GM18505 (cell line): Measurements from ENCODE around the gene SPDYE3.

Experiments used
- ATAC-seq: cut with Tn5 transposase; IDR thresholded peaks from one replicate; pipeline ENCODE4 v1.9.1; 2021; ENCODE audit not compliant: unreplicated experiment
- POLR2A ChIP-seq: IDR thresholded peaks from 4 replicates; pipeline ENCODE4 v1.6.1; 2011; ENCODE audit warnings: borderline replicate concordance; ENCODE audit not compliant: insufficient read depth, insufficient read length; ENCODE audit errors: extremely low read depth

Gene SPDYE3

GRCh38 chr7:100367676-100368613 is 60.4 kb downstream of the SPDYE3 start:
- no peak for ATAC-seq
- TF ChIP-seq POLR2A, result peak; percentile 31

- peak; percentile 56 for ATAC-seq
- peak; percentile 61 for TF ChIP-seq POLR2A
Observed at GRCh38 chr7:100369105-100369504, 61.6 kb downstream of the SPDYE3 start.

- TF ChIP-seq POLR2A, result no peak
- ATAC-seq, result no peak
Observed at GRCh38 chr7:100370303-100370702, 62.8 kb downstream of the SPDYE3 start.

GRCh38 chr7:100370746-100371145 is 63.2 kb downstream of the SPDYE3 start:
- TF ChIP-seq POLR2A, result no peak
- ATAC-seq, result no peak

- no peak for ATAC-seq
- TF ChIP-seq POLR2A, result no peak
Observed at GRCh38 chr7:100371561-100372171, 64.2 kb downstream of the SPDYE3 start.
